DMS79 treated with DMSO at 0.1 percent for 48 hours (cell line): ENCODE measurements around the gene KEAP1.
"Not testable (repeated sequence)": the region's sequence is repeated elsewhere in the genome, so short reads cannot be mapped to it uniquely, and the experiment has no call there.

Experiments used
- DNase-seq: peaks from one replicate; lab custom pipeline; 2025; lab: John Stamatoyannopoulos, UW

KEAP1 gene

DNA sequence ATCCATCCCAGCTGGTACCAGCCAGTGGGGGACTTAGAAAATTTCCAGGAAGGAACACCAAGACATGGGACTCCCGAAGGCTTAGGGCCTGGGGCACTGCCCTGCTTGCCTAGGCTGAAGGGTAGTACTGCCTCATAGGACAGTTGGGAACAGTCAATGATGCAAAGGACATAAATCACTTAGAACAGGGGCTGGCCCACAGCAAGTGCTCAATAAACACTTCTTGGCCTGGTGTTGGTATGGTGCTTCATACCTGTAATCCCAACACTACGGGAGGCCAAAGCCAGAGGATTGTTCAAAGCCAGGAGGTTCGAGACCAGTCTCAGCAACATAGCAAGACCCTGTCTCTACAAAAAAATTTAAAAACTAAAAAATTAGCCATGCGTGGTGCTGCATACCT lies 5.8 kb downstream of the KEAP1 start:
- no peak for DNase-seq

DNA sequence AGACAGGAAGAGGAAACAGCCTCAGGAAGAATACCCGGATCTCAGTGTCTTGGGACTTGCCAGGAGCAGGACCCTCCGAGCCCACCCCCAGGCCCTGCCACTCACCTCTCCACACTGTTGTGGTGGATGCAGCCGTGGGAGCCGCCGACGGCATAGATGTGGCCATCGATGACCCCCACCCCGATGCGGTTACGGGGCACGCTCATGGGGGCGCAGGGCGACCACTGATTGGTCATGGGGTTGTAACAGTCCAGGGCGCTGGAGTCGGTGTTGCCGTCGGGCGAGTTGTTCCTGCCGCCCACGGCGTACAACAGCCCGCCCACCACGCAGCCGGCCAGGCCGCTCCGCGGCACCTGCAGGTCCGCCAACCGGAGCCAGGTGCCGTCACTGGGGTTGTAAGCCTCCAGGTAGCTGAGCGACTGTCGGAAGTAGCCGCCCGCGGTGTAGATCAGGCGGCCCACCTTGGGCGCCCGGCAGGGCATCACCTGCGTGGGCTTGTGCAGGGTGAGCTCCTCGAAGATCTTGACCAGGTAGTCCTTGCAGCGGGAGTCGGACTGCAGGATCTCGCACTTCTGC lies 11.6 kb downstream of the KEAP1 start:
- no peak for DNase-seq

DNA sequence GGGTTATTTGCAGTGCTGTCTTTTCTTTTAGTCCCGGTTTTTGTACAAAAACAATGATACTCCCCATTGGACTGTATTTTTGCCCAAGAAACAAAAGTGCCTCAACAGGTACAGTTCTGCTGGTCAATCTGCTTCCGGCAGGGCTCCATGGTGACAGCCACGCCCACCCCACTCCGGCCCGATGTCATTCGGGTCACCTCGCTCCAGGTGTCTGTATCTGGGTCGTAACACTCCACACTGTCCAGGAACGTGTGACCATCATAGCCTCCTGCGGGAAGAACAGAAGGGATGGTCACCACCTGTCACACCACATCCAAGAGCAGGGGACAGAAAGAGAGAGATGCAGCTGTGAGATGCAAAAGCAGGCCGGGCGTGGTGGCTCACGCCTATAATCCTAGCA lies 16.6 kb downstream of the KEAP1 start:
- no peak for DNase-seq

DNA sequence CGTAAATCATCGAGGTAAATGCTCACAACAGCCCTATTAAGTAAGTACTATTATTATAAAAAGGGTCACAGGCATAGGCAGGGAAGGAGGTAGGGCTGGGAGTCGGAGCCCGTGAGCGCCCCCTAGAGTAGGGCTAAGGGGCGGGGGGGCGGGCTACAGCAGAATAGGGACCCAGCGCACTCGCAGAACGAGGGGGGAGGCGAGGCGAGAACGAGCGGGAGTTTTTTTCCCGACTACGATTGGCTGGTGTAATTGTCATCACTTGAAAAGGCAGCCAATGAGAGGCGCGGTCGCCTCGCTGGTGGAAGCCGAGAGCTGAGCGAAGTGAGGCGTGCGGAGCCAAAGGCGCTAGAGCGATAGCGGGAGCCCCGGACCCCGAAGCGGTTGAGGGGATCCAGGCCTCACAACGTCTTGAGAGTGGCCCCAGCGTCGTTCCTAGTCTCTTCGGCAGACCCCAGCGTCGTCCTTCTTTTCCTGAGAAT lies 24.2 kb downstream of the KEAP1 start:
- DNase-seq: peak; percentile 37

DNA sequence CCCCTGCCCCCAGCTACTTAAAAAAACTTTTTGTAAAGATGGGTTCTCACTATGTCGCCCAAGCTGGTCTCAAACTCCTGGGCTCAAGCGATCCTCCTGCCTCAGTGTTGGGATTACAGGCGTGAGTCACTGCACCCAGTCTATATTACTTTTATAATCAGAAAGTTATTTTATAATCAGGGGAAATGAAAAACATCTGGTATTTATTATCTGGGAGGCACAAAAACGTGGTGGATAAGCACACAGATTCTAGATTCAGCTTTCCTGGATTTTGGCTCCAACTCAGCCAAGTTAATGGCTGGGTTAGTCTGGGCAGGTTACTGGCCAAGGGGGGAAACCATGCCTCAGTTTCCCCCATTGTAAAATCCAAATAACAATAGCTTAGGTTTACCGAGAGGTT lies 24.7 kb downstream of the KEAP1 start:
- no peak for DNase-seq

DNA sequence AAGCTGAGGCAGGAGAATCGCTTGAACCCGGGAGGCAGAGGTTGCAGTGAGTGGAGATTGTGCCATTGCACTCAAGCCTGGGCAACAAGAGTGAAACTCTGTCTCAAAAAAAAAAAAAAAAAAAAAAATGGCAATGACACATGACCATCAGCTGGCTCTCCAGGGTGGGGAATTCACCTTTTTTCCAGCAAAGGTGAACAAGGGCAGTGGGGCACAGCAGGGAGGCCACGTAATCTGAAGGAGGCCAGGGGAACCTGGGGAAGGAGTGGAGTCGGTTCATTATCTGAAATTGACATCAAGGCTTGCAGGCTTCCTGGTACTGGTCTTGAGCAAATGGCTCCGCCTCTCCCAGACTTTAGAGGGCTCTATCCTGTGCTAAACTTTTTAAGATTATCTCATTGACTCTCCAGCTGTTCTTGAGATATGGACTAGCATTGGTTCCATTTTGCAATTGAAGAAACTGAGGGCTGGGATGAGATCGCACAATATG lies 28.1 kb downstream of the KEAP1 start:
- no peak for DNase-seq

DNA sequence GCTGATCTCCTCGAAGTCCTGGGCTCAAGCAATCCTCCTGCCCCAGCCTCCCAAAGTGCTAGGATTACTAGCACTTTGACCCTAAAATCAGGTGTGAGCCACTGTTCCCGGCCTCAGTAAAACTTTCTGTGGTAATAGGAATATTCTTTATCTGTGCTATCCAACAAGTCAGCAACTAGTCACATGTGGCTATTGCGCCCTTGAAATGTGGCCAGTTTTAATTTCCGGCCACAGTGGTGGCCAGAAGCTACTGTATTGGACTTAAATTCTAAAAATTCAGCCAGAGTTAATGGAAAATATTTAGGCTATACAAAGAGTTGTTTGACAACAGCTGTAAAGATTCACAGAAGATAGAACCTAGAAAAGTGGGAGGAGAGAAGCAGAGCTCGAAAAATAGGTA lies 30.0 kb downstream of the KEAP1 start:
- no peak for DNase-seq

DNA sequence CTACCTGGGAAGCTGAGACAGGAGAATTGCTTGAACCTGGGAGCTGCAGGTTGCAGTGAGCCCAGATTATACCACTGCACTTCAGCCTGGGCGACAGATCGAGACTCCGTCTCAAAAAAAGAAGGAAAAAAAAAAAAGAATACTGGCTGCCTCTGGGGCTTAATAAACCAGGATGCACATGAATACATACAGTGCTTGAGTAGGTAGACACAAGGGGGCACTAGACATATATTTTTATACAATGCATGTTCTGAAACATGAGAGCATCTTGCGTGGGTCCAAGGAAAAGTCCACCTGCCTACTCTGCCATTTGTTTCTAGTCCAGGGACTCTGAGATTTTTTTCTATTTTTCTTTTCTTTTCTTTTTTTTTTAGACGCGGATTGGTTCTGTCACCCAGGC lies 31.2 kb downstream of the KEAP1 start:
- DNase-seq: peak; percentile 8

DNA sequence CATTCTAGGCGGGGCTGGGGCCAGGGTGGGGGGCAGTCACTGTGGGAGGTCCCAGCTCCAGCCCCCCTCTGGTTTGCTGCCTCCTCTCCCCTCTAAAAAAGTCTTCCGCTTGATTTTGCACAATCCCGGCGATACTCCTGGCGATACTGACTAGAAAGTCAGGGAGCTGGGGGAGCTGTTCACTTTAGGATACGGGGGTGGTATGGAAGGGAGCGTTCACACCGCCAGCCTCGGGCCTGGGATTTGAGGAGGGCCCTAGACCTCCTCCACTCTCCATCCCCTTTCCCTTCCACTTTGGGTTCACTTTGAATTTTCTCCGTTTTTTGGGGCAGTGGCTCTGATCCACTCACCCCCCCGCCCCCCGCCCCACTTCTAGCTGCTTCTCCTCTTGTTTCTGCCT lies 35.0 kb downstream of the KEAP1 start:
- no peak for DNase-seq

DNA sequence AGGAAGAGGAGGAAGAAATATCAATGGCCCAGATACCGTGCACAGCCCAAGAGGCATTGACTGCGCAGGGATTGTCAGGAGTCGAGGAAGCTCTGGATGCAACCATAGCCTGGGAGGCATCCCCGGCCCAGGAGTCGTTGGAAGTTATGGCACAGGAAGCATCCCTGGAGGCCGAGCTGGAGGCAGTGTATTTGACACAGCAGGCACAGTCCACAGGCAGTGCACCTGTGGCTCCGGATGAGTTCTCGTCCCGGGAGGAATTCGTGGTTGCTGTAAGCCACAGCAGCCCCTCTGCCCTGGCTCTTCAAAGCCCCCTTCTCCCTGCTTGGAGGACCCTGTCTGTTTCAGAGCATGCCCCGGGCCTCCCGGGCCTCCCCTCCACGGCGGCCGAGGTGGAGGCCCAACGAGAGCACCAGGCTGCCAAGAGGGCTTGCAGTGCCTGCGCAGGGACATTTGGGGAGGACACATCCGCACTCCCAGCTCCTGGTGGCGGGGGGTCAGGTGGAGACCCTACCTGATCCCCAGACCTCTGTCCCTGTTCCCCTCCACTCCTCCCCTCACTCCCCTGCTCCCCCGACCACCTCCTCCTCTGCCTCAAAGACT lies 36.0 kb downstream of the KEAP1 start:
- no peak for DNase-seq

DNA sequence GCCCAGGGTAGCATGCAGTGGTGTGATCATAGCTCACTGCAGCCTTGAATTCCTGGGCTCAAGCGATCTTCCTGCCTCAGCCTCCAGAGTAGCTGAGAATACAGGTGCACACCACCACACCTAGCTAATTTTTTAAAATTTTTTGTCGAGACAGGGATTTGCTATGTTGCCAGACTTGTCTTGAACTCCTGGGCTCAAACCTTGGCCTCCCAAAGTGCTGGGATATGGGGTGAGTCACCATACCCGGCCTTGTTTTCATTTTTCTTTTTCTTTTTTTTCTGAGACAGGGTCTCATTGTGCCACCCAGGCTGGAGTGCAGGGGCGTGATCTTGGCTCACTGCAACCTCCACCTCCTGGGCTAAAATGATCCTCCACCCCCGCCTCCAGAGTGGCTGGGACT lies 38.7 kb downstream of the KEAP1 start:
- DNase-seq: no peak

DNA sequence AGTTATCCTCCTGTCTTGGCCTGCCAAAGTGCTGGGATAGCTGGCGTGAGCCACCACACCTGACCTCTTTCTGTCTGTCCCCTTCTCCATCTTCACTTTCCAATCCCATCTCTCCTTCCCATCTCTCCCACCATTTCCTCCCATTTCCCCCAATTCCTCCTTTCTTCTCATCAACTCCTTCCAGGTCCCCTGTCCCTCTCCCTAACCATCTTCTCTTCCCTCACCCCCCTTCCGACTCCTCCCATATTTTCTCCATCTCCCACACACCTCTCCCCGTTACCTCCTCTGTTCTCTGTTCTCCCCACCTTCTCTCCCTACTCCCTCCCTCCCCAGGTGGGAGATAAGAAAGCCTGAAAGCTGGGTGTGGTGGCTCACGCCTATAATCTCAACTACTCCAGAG lies 40.6 kb downstream of the KEAP1 start:
- no peak for DNase-seq

DNA sequence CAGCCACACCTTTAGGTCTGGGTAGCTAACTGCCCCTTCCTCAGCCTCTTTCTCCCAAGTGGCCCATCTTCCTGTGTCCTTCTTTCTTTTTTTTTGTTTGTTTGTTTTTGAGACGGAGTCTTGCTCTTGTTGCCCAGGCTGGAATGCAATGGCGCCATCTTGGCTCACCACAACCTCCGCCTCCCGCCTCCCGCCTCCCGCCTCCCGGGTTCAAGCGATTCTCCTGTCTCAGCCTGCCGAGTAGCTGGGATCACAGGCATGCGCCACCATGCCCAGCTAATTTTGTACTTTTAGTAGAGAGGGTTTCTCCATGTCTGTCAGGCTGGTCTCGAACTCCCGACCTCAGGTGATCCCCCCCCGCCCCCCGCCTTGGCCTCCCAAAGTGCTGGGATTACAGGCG lies 41.1 kb downstream of the KEAP1 start:
- not testable (repeated sequence) for DNase-seq

DNA sequence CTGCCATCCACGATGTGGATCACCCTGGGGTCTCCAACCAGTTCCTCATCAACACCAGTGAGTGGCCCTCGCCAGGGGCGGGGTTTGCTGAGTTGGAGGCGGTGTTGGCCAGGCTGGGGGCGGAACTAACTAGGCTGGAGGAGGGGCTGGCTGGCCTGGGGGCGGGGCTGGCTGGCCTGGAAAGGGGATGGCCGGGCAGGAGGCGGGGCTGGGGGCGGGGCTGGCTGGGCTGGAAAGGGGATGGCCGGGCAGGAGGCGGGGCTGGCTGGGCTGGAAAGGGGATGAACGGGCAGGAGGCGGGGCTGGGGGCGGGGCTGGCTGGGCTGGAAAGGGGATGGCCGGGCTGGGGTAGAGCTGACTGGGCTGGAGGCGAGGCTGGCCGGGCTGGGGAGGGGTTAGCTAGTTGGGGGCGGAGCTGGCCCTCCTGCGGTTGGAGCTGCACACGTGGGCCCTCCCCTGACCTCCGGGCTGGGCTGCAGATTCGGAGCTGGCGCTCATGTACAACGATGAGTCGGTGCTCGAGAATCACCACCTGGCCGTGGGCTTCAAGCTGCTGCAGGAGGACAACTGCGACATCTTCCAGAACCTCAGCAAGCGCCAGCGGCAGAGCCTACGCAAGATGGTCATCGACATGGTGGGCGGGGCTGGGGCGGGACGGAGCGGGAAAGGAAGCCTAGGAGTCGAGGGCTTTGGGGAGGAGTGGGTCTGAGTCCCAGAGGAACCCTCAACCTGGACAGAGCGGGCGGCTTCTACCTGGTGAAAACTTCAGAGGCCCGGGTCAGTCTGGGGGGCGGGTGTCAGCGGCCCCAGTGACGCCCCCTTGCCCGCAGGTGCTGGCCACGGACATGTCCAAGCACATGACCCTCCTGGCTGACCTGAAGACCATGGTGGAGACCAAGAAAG lies 41.9 kb downstream of the KEAP1 start:
- peak; percentile 2 for DNase-seq

DNA sequence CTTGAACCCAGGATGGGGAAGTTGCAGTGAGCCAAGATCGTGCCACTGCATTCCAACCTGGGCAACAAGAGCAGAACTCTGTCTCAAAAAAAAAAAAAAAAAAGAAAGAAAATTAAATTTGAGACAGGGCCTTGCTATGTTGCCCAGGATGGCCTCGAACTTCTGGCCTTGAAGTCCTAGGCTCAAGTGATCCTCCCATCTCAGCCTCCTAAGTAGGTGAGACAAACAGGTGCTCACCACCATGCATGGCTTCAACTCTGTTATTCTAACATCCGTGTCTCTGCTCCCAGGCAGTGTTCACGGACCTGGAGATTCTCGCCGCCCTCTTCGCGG lies 42.5 kb downstream of the KEAP1 start:
- no peak for DNase-seq

DNA sequence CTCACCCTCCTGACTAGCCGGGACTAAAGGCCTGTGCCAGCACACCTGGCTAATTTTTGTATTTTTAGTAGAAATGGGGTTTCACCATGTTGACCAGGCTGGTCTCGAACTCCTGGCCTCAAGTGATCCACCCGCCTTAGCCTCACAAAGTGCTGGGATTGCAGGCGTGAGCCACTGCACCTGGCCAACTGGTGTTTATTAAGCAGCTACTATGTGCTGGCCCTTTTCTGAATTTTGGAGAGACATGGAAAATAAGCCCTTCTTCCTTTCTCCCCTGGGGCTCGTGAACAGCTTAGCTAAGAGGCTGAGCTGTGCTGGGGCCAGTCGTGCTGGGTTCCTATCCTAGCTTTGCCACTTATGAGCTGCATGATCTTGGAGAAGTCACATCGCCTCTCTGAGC lies 44.4 kb downstream of the KEAP1 start:
- not testable (repeated sequence) for DNase-seq

DNA sequence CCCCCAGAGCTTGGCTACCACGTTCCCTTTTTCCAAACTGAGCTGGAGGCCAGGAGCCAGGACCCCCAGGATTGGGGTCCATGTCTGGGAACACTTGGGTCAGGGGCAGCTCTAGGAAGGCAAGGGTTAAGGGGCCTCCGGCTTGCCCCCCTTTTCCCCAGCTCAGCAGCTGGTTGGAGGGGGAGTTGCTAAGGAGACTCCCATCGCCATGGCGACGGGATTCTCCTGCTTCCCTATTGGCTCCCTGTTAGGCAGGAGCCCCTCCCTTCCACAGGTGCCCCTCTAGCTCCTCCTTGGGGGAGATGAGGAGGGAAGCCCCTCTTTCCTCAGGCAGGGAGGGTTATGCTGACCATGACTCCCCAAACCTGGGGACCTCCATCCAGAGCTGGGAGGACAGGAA lies 48.9 kb downstream of the KEAP1 start:
- DNase-seq: no peak

DNA sequence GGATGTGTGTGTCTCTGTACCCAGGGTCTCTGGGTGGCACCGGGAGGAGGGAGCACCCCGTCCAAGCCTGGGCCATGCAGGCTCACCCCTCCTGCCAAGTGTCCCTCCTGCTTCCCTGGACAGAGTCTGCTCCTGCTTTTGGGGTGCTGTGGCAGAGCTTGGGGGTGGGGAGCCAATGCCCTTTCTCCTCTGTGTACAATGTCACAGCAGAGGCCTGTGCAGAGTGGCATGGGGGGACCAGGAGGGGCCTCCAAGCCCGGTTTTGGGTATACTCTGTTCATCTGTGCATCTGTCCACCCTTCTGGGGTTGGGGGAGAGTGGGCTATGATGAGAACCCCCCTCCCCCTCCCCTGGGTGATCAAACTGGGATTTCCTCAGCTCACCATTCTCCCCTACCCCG lies 49.3 kb downstream of the KEAP1 start:
- DNase-seq: no peak

DNA sequence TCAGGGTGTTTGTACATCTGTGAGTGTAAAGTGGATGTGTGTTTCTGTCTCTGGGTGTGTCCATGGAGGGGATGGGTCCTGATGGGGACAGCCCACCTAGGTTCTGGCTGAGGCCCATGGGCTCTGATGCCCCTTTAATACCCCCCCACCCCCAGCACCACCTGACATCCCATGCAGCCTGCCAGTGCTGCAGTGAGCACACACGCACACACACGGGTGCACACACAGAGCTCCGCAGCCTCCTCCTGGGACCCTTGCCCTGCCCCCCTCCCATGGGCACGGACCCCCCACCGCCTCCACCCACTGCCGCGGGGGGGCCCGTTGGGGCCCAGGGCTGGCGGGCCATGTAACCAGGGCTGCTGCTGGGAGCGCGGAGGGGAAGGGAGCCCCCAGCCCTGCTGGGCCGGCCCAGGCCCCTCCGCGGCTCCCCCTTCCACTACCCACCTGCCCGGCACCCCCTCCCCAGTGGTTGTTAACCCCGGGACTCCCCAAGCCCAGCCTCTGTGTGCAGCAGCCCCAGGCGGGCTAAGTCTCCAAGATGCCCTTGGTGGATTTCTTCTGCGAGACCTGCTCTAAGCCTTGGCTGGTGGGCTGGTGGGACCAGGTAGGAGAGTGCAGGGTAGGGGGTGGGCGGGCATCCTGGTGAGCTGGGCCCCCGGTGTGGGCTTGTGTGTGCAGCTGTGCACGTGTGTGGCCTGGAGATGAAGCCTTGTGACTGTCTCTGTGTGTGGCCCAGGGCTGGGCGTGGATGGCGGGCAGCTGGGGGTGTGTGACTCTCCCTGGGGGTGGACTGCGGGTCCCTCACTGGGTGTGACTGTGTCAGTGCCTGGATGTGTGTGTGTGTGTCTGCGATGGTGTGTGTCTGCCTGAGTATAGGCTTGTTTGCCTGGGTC lies 50.2 kb downstream of the KEAP1 start:
- DNase-seq: no peak

DNA sequence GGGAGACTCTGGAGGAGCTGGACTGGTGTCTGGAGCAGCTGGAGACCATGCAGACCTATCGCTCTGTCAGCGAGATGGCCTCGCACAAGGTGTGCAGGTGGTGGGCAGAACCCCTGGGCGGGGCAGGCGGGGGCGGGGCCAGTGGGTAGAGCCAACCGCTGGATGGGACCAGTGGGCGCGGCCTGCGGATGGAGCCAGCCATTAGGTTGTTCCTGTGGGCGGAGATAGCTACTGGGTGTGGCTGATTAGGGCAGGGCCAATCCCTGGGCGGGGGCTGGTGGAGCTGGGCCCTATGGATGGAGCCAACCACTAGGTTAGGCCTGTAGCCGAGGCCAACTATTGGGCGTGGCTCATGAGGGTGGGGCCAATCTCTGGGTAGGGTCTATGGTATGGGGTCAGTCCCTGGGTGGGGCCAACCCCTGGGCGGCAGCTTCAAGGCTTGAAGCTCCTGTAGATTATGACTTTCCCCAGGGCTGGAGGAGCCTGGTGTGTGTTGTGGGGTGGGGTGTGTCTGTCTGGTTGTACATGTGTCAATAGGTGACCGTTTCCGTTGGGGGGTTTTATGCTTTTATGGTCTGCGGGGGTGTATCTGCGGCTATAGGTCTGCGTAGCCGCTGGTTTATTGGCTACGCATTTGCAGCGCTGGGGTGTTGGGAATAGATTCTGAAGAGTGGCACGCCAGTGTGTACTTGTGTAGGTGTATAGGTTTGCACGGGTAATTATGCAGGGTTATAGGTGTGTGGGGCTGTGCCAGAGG lies 52.1 kb downstream of the KEAP1 start:
- no peak for DNase-seq

DNA sequence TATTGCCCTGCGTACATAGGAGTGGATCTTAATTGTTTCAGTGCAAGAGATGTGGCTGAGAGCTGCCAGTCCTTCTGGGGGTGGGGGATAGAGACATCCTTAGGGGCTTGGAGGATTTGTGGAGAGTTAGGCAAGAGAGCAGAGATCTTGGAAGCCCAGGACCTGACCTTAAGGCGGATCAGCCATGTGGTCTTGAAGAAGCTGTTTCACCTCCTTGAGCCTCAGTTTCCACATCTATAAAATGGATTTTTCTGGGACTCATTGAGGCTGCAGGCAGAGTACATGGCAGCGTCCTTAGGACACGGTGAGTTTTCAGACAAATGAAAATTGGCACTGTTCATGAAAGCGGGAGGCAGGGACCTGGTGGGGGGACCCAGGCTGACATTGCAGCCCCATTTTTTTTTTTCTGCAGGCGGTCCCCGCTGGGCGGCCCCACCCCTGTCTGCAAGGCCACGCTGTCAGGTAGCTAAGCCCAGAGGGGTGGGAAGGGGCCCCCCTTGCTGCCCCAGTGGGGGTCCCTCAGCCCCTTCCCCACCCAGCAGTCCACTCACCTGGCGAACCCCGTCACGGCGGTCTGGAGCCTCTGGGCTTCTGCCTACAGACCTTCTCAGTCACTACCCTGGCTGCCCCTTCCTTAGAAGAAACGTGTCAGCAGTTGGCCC lies 52.8 kb downstream of the KEAP1 start:
- no peak for DNase-seq
